ENCODE data around the gene NDUFAF7.

Gene NDUFAF7

GRCh38 chr2:37246205-37246604, 14.7 kb downstream of the NDUFAF7 start (continued):
- TF ChIP-seq ZBTB11 (tag by site-specific recombination; conservative IDR thresholded peaks at IDR 0.05; ENCODE audit: low read depth) = no peak
- no peak for TF ChIP-seq ZNF391 (tag by site-specific recombination; IDR thresholded peaks at IDR 0.05; ENCODE audit: borderline replicate concordance, low read depth)
- no peak for TF ChIP-seq ZNF610 (tag by site-specific recombination; IDR thresholded peaks at IDR 0.05; ENCODE audit: borderline replicate concordance)
- no peak for TF ChIP-seq ZNF10 (tag by site-specific recombination; IDR thresholded peaks at IDR 0.05)
- TF ChIP-seq ZNF624 (tag by site-specific recombination; IDR thresholded peaks at IDR 0.05) = no peak
- TF ChIP-seq ZSCAN4 (tag by site-specific recombination; IDR thresholded peaks at IDR 0.05) = no peak
- no peak for TF ChIP-seq KLF16 (tag by site-specific recombination; IDR thresholded peaks at IDR 0.05)
- TF ChIP-seq OSR2 (tag by site-specific recombination; IDR thresholded peaks at IDR 0.05) = no peak

GRCh38 chr2:37250869-37251740, 19.6 kb downstream of the NDUFAF7 start:
- Histone ChIP-seq H3K4me3 (ENCODE audit: low read depth, low read length) (no peak overlapping the region), H3K27ac (ENCODE audit: extremely low read depth, low read depth, low read length) (no peak overlapping the region; the same call in 1 of the 2 replicates), H3K4me1 (ENCODE audit: control insufficient read depth, insufficient read depth, low read length) (0 out of 2 replicates have a peak, but pooled peaks cover 3% of the 10 kb centered on the region), H3K9me3 (ENCODE audit: control insufficient read depth, insufficient read depth, low read depth, low read length) (no peaks in the 10 kb centered on the region), H3K36me3 (ENCODE audit: control insufficient read depth in 2 of 2, insufficient read depth in 1 of 2, low read length in 2 of 2) (peaks cover 56 to 85% of the 10 kb centered on the region in 2 experiments)
- POLR2A ChIA-PET = no interaction called here
- CTCF ChIA-PET = interaction anchor here (0.6 to 0.7 kb wide), 2 partner anchors 28 to 397 kb away, joined by 3 read pairs; no protein-coding TSS in a partner anchor
- no peak for TF ChIP-seq ZNF610 (tag by site-specific recombination; IDR thresholded peaks at IDR 0.05; ENCODE audit: borderline replicate concordance)
- TF ChIP-seq RBAK (tag by site-specific recombination; IDR thresholded peaks at IDR 0.05) = no peak
- no peak for TF ChIP-seq ZNF398 (tag by site-specific recombination; IDR thresholded peaks at IDR 0.05)
- no peak for TF ChIP-seq ZNF132 (tag by site-specific recombination; IDR thresholded peaks at IDR 0.05; ENCODE audit: borderline replicate concordance)
- peak; percentile 54 for TF ChIP-seq ZNF366 (tag by site-specific recombination; conservative IDR thresholded peaks at IDR 0.05)
- no peak for TF ChIP-seq ZNF768 (tag by site-specific recombination; IDR thresholded peaks at IDR 0.05)
- TF ChIP-seq ZBTB44 (tag by site-specific recombination; IDR thresholded peaks at IDR 0.05) = no peak
- no peak; the same call in 1 of the 2 replicates for TF ChIP-seq ZNF362 (tag by site-specific recombination; IDR thresholded peaks at IDR 0.05)
- no peak for TF ChIP-seq ZSCAN30 (tag by site-specific recombination; IDR thresholded peaks at IDR 0.05)
- TF ChIP-seq ZXDB (tag by site-specific recombination; IDR thresholded peaks at IDR 0.05) = 0 out of 2 replicates have a peak, but pooled peaks have one; percentile 20
- no peak for TF ChIP-seq SALL2 (tag by site-specific recombination; IDR thresholded peaks at IDR 0.05; ENCODE audit: borderline replicate concordance)
- TF ChIP-seq ZBTB1 (tag by site-specific recombination; IDR thresholded peaks at IDR 0.05) = no peak
- peak; percentile 35; the same call in 1 of the 2 replicates for TF ChIP-seq ZNF639 (tag by site-specific recombination; IDR thresholded peaks at IDR 0.05)
- TF ChIP-seq PRDM6 (tag by site-specific recombination; IDR thresholded peaks at IDR 0.05) = peak; percentile 91
- TF ChIP-seq ZNF112 (tag by site-specific recombination; IDR thresholded peaks at IDR 0.05) = no peak

All from HEK293 (cell line).